Measurements from ENCODE around the gene BNIP3.

DNA sequence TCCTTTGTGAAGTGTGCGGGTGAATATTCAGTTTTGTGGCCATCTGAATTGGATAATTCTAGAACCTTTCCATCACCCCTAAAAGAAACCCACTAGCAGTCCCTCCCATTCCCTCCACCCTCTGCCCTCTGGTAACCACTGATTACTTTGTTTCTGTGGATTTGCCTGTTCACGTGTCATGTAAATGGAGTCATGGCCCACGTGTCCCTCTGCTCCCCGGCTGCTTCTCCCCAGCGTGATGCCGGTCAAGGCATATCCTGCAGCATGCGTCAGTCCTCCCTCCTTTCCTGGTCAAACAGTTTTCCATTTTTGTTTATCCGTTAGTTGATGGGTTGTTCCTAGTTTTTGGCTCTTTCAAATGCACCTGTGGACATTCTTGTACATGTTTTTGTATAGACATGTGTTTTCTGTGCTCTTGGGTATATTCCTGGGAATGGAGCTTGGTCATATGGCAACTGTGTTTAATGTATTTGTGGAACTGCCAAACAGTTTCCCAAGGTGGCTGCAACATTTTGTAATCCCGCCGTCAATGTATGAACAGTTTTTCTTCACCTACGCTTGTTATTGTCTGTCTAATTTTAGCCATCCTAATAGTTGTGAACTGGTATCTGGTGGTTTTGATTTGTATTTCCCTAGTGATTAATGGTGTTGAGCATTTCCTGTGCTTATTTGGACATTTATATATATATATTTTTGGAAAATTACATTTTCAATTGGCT lies 58.5 kb downstream of the BNIP3 start:
- TF ChIP-seq, protein P1, sequence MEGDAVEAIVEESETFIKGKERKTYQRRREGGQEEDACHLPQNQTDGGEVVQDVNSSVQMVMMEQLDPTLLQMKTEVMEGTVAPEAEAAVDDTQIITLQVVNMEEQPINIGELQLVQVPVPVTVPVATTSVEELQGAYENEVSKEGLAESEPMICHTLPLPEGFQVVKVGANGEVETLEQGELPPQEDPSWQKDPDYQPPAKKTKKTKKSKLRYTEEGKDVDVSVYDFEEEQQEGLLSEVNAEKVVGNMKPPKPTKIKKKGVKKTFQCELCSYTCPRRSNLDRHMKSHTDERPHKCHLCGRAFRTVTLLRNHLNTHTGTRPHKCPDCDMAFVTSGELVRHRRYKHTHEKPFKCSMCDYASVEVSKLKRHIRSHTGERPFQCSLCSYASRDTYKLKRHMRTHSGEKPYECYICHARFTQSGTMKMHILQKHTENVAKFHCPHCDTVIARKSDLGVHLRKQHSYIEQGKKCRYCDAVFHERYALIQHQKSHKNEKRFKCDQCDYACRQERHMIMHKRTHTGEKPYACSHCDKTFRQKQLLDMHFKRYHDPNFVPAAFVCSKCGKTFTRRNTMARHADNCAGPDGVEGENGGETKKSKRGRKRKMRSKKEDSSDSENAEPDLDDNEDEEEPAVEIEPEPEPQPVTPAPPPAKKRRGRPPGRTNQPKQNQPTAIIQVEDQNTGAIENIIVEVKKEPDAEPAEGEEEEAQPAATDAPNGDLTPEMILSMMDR (IDR thresholded peaks at IDR 0.05) = no peak
- TF ChIP-seq ZFX (IDR thresholded peaks at IDR 0.05; ENCODE audit: borderline replicate concordance) = no peak
